CD4-positive, CD25-positive, alpha-beta regulatory T cell (primary cell): Measurements from ENCODE around the gene EML4. TPM values are rescaled to one million over a fixed set of nuclear protein-coding genes. Genes with fewer than 3 reads are reported as not detected.

Experiments used
- ATAC-seq, 2 donors: fragments of 150-1000 bp; cut with Tn5 transposase; one replicate each; pipeline ENCODE4 v1.10.0; 2021; ENCODE audit warnings: low read depth in 2 of 2, moderate number of reproducible peaks in 2 of 2, moderate library complexity in 1 of 2
- DNase-seq, 3 donors: peaks; one replicate each; pipeline versions ENCODE4 v3.0.0 to v3.0.0-alpha.2; 2012 to 2022; ENCODE audit warnings: mixed read lengths in 1 of 3
- H3K27ac ChIP-seq: one replicate; pipeline ENCODE4 v1.7.0; 2013; ENCODE audit warnings: mild to moderate bottlenecking, low read length; ENCODE audit not compliant: insufficient read depth, poor library complexity, severe bottlenecking
- H3K27me3 ChIP-seq: one replicate; pipeline ENCODE4 v1.7.0; 2013; ENCODE audit warnings: low read length; ENCODE audit not compliant: control insufficient read depth, insufficient read depth
- H3K36me3 ChIP-seq: one replicate; pipeline ENCODE4 v1.7.0; 2013; ENCODE audit warnings: mild to moderate bottlenecking, low read length, moderate library complexity; ENCODE audit not compliant: control insufficient read depth, insufficient read depth
- H3K4me1 ChIP-seq: 2 replicates; pipeline ENCODE4 v1.7.0; 2013; ENCODE audit warnings: mild to moderate bottlenecking, low read length; ENCODE audit not compliant: insufficient read depth, control insufficient read depth, poor library complexity, severe bottlenecking
- H3K4me3 ChIP-seq: one replicate; pipeline ENCODE4 v1.7.0; 2013; ENCODE audit warnings: low read depth, mild to moderate bottlenecking, low read length, moderate library complexity
- H3K9me3 ChIP-seq, 2 experiments: 1 replicate in 1 of 2; 2 replicates in 1 of 2; pipeline ENCODE4 v1.7.0; 2013; ENCODE audit warnings: low read length in 2 of 2, mild to moderate bottlenecking in 1 of 2, moderate library complexity in 1 of 2; ENCODE audit not compliant: control insufficient read depth in 2 of 2
- H3K27ac Mint-ChIP-seq, 3 donors: one replicate each; pipeline ENCODE4 v1.8.0; 2020 to 2022; ENCODE audit warnings: mild to moderate bottlenecking in 3 of 3, mixed read lengths in 3 of 3, moderate library complexity in 2 of 3
- H3K27me3 Mint-ChIP-seq: one replicate; pipeline ENCODE4 v1.8.0; 2022; ENCODE audit warnings: mild to moderate bottlenecking, mixed read lengths
- H3K36me3 Mint-ChIP-seq: one replicate; pipeline ENCODE4 v1.8.0; 2020; ENCODE audit warnings: mixed read lengths
- H3K4me1 Mint-ChIP-seq, 4 donors: one replicate each; pipeline ENCODE4 v1.8.0; 2020 to 2022; ENCODE audit warnings: mixed read lengths in 4 of 4, mild to moderate bottlenecking in 1 of 4
- H3K4me3 Mint-ChIP-seq, 4 donors: one replicate each; pipeline ENCODE4 v1.8.0; 2020 to 2022; ENCODE audit warnings: mild to moderate bottlenecking in 4 of 4, mixed read lengths in 4 of 4, moderate library complexity in 3 of 4
- H3K9me3 Mint-ChIP-seq, 7 donors: one replicate each; pipeline ENCODE4 v1.8.0; 2020 to 2022; ENCODE audit warnings: mixed read lengths in 7 of 7, mild to moderate bottlenecking in 3 of 7, moderate library complexity in 2 of 7
- polyA plus RNA-seq, 4 donors: library from polyadenylated mRNA; unstranded; fragments of 300-500 nt; fragmentation: Illumina TruSeq; gene quantifications; one replicate each; pipeline ENCODE4 v1.2.3, GENCODE V29; 2021
- total RNA-seq: library from RNA; stranded (reverse); gene quantifications from one replicate; pipeline ENCODE4 v1.2.3, GENCODE V29; 2022

The EML4 gene
- total and polyA plus RNA-seq, 5 donors from 2014 or later: 83.7 to 293 (median 90.1) TPM

- ATAC-seq (no peak), DNase-seq (no peak)
- Mint-ChIP-seq H3K27me3 (no peaks in the 10 kb centered on the region), H3K4me3 (peak overlapping the region; percentile 48 to 73 (median 59)), H3K27ac (peak overlapping the region; percentile 62 to 84 (median 65)), H3K9me3 (peaks cover 0 to 1% (median 0%) of the 10 kb centered on the region in 7 donors), H3K4me1 (peaks cover 44 to 94% (median 67%) of the 10 kb centered on the region in 4 donors), H3K36me3 (peaks cover 25% of the 10 kb centered on the region)
- H3K27ac ChIP-seq: no peak overlapping the region
- H3K9me3 ChIP-seq: no peaks in the 10 kb centered on the region
- H3K27me3 ChIP-seq: no peaks in the 10 kb centered on the region
- H3K36me3 ChIP-seq: peaks cover 5% of the 10 kb centered on the region
- peak overlapping the region; percentile 55 for H3K4me3 ChIP-seq
- peaks cover 94% of the 10 kb centered on the region for H3K4me1 ChIP-seq
Measured at GRCh38 chr2:42176992-42177738, 8.0 kb downstream of the EML4 start.

- H3K27ac ChIP-seq: no peak overlapping the region
- Mint-ChIP-seq H3K4me3 (peak overlapping the region in 3 of 4 donors; percentile 28 to 55 (median 48)), H3K27ac (peak overlapping the region in 2 of 3 donors; percentile 9 to 62), H3K9me3 (peaks cover 0 to 1% (median 0%) of the 10 kb centered on the region in 7 donors), H3K27me3 (no peaks in the 10 kb centered on the region), H3K4me1 (peaks cover 33 to 94% (median 71%) of the 10 kb centered on the region in 4 donors), H3K36me3 (peaks cover 33% of the 10 kb centered on the region)
- H3K36me3 ChIP-seq: peaks cover 11% of the 10 kb centered on the region
- peak overlapping the region; percentile 33 for H3K4me3 ChIP-seq
- no peaks in the 10 kb centered on the region for H3K27me3 ChIP-seq
- peaks cover 95% of the 10 kb centered on the region for H3K4me1 ChIP-seq
- no peaks in the 10 kb centered on the region for H3K9me3 ChIP-seq
- DNase-seq (no peak), ATAC-seq (no peak)
Measured at GRCh38 chr2:42178335-42178734, 9.2 kb downstream of the EML4 start.

GRCh38 chr2:42180300-42180699, 11.1 kb downstream of the EML4 start:
- H3K27ac ChIP-seq: no peak overlapping the region
- peaks cover 93% of the 10 kb centered on the region for H3K4me1 ChIP-seq
- H3K4me3 ChIP-seq: peak overlapping the region; percentile 52
- no peaks in the 10 kb centered on the region for H3K27me3 Mint-ChIP-seq
- peaks cover 37% of the 10 kb centered on the region for H3K36me3 Mint-ChIP-seq
- H3K27ac Mint-ChIP-seq: peak overlapping the region; percentile 70 to 87 (median 74)
- no peaks in the 10 kb centered on the region for H3K27me3 ChIP-seq
- H3K36me3 ChIP-seq: peaks cover 14% of the 10 kb centered on the region
- H3K9me3 ChIP-seq: no peaks in the 10 kb centered on the region
- H3K4me3 Mint-ChIP-seq: peak overlapping the region; percentile 18 to 73 (median 40)
- H3K9me3 Mint-ChIP-seq: peaks cover 0 to 1% (median 0%) of the 10 kb centered on the region in 7 donors
- DNase-seq (peak in 1 of 3 donors; percentile 14), ATAC-seq (peak in 1 of 2 donors; percentile 31)
- H3K4me1 Mint-ChIP-seq: peaks cover 38 to 94% (median 80%) of the 10 kb centered on the region in 4 donors

- no peaks in the 10 kb centered on the region for H3K9me3 Mint-ChIP-seq
- peak overlapping the region; percentile 52 for H3K4me3 ChIP-seq
- peaks cover 39 to 93% (median 79%) of the 10 kb centered on the region in 4 donors for H3K4me1 Mint-ChIP-seq
- no peak for ATAC-seq
- H3K4me1 ChIP-seq: peaks cover 82% of the 10 kb centered on the region
- no peaks in the 10 kb centered on the region for H3K9me3 ChIP-seq
- no peaks in the 10 kb centered on the region for H3K27me3 ChIP-seq
- peak overlapping the region; percentile 43 to 87 (median 73) for H3K27ac Mint-ChIP-seq
- no peaks in the 10 kb centered on the region for H3K27me3 Mint-ChIP-seq
- peak overlapping the region; percentile 5 to 77 (median 38) for H3K4me3 Mint-ChIP-seq
- no peak overlapping the region for H3K27ac ChIP-seq
- peaks cover 15% of the 10 kb centered on the region for H3K36me3 ChIP-seq
- DNase-seq: no peak
- peaks cover 33% of the 10 kb centered on the region for H3K36me3 Mint-ChIP-seq
Measured at GRCh38 chr2:42182654-42183308, 13.6 kb downstream of the EML4 start.

- H3K9me3 Mint-ChIP-seq: no peaks in the 10 kb centered on the region
- no peak for ATAC-seq
- peak overlapping the region; percentile 53 for H3K27ac ChIP-seq
Measured at GRCh38 chr2:42183775-42184174, 14.6 kb downstream of the EML4 start.

GRCh38 chr2:42184346-42184745, 15.2 kb downstream of the EML4 start:
- no peaks in the 10 kb centered on the region for H3K27me3 Mint-ChIP-seq
- ATAC-seq (no peak), DNase-seq (no peak)
- H3K4me1 Mint-ChIP-seq: peaks cover 35 to 91% (median 76%) of the 10 kb centered on the region in 4 donors
- Histone ChIP-seq H3K4me1 (peaks cover 76% of the 10 kb centered on the region), H3K4me3 (no peak overlapping the region), H3K27me3 (no peaks in the 10 kb centered on the region), H3K36me3 (peaks cover 17% of the 10 kb centered on the region), H3K27ac (no peak overlapping the region), H3K9me3 (no peaks in the 10 kb centered on the region)
- peak overlapping the region in 3 of 4 donors; percentile 26 to 52 (median 30) for H3K4me3 Mint-ChIP-seq
- peaks cover 28% of the 10 kb centered on the region for H3K36me3 Mint-ChIP-seq
- peak overlapping the region in 2 of 3 donors; percentile 14 to 64 for H3K27ac Mint-ChIP-seq
- H3K9me3 Mint-ChIP-seq: no peaks in the 10 kb centered on the region

More at GRCh38 chr2:42183775-42184174, 14.6 kb downstream of the EML4 start:
- H3K4me1 Mint-ChIP-seq: peaks cover 37 to 93% (median 78%) of the 10 kb centered on the region in 4 donors
- H3K4me3 ChIP-seq: peak overlapping the region; percentile 49
- no peaks in the 10 kb centered on the region for H3K27me3 Mint-ChIP-seq
- no peaks in the 10 kb centered on the region for H3K27me3 ChIP-seq
- H3K27ac Mint-ChIP-seq: peak overlapping the region; percentile 14 to 63 (median 40)
- H3K9me3 ChIP-seq: no peaks in the 10 kb centered on the region
- H3K4me3 Mint-ChIP-seq: peak overlapping the region in 3 of 4 donors; percentile 24 to 35 (median 30)
- peaks cover 16% of the 10 kb centered on the region for H3K36me3 ChIP-seq
- peaks cover 28% of the 10 kb centered on the region for H3K36me3 Mint-ChIP-seq
- no peak for DNase-seq
- peaks cover 78% of the 10 kb centered on the region for H3K4me1 ChIP-seq

- Mint-ChIP-seq H3K36me3 (peaks cover 28% of the 10 kb centered on the region), H3K27ac (peak overlapping the region in 2 of 3 donors; percentile 9 to 58), H3K9me3 (no peaks in the 10 kb centered on the region), H3K4me1 (peaks cover 40 to 91% (median 76%) of the 10 kb centered on the region in 4 donors), H3K27me3 (no peaks in the 10 kb centered on the region), H3K4me3 (peak overlapping the region in 2 of 4 donors; percentile 10 to 36)
- ATAC-seq: no peak
- no peak for DNase-seq
- H3K36me3 ChIP-seq: peaks cover 12% of the 10 kb centered on the region
- H3K4me3 ChIP-seq: peak overlapping the region; percentile 16
- H3K9me3 ChIP-seq: no peaks in the 10 kb centered on the region
- H3K27me3 ChIP-seq: no peaks in the 10 kb centered on the region
- no peak overlapping the region for H3K27ac ChIP-seq
- H3K4me1 ChIP-seq: peaks cover 76% of the 10 kb centered on the region
Measured at GRCh38 chr2:42185220-42185921, 16.2 kb downstream of the EML4 start.
